ENCODE measurements around the gene ZBTB37. TPM values are rescaled to one million over a fixed set of nuclear protein-coding genes. Genes with fewer than 3 reads are reported as not detected.
"Not testable (repeated sequence)": the region's sequence is repeated elsewhere in the genome, so short reads cannot be mapped to it uniquely, and the experiment has no call there.

The ZBTB37 gene
- total RNA-seq, 2 experiments from 2014 or later = 9.5 to 13.3 TPM

DNA sequence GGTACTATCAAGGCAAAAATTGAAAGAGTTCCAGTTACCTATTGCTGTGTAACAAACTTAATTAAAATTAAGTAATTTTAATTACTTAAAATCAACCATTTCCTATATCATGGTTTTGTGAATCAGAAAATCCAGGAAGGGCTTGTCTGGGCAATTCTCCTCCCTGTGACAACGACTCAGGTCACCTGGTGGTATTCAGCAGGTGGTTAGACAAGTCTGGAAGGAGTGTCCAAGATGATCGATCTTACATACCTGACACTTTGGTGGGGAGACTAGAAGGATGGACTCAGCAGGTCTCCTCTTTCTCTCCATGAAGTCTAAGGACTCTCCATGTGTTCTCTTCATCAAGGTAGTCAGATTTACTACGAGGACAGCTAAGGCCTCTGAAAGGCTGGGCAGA is 26.0 kb downstream of the ZBTB37 start:
- DNase-seq (no peak), ATAC-seq (no peak)
- Mint-ChIP-seq H3K9me3 (ENCODE audit: low read depth) (no peaks in the 10 kb centered on the region), H3K27ac (no peak overlapping the region), H3K27me3 (no peaks in the 10 kb centered on the region), H3K36me3 (peaks cover 21% of the 10 kb centered on the region), H3K4me3 (no peak overlapping the region), H3K4me1 (no peaks in the 10 kb centered on the region)
- CTCF ChIA-PET = no interaction called here

GRCh38 chr1:173900427-173900826 is 32.2 kb downstream of the ZBTB37 start:
- no peak for ATAC-seq
- Mint-ChIP-seq H3K27me3 (no peaks in the 10 kb centered on the region), H3K9me3 (ENCODE audit: low read depth) (no peaks in the 10 kb centered on the region), H3K36me3 (peaks cover 4% of the 10 kb centered on the region), H3K4me3 (no peak overlapping the region), H3K4me1 (peaks cover 5% of the 10 kb centered on the region), H3K27ac (no peak overlapping the region)
- CTCF ChIA-PET = no interaction called here
- DNase-seq = no peak

GRCh38 chr1:173900992-173901391 is 32.8 kb downstream of the ZBTB37 start:
- H3K4me1 Mint-ChIP-seq = peaks cover 5% of the 10 kb centered on the region
- no peaks in the 10 kb centered on the region for H3K27me3 Mint-ChIP-seq
- H3K27ac Mint-ChIP-seq = no peak overlapping the region
- ATAC-seq = no peak
- CTCF ChIA-PET = no interaction called here
- no peak for DNase-seq
- H3K4me3 Mint-ChIP-seq = no peak overlapping the region
- H3K9me3 Mint-ChIP-seq (ENCODE audit: low read depth) = no peaks in the 10 kb centered on the region
- peaks cover 6% of the 10 kb centered on the region for H3K36me3 Mint-ChIP-seq

GRCh38 chr1:173903827-173904531 is 35.8 kb downstream of the ZBTB37 start:
- Mint-ChIP-seq H3K27me3 (no peaks in the 10 kb centered on the region), H3K4me3 (no peak overlapping the region), H3K9me3 (ENCODE audit: low read depth) (no peaks in the 10 kb centered on the region), H3K4me1 (peaks cover 5% of the 10 kb centered on the region), H3K36me3 (peaks cover 6% of the 10 kb centered on the region), H3K27ac (no peak overlapping the region)
- DNase-seq = no peak
- no peak for ATAC-seq
- CTCF ChIA-PET = no interaction called here

GRCh38 chr1:173913111-173913510 is 44.9 kb downstream of the ZBTB37 start:
- no peak overlapping the region for H3K27ac Mint-ChIP-seq
- no peaks in the 10 kb centered on the region for H3K4me1 Mint-ChIP-seq
- ATAC-seq (no peak), DNase-seq (no peak)
- no peaks in the 10 kb centered on the region for H3K9me3 Mint-ChIP-seq (ENCODE audit: low read depth)
- H3K36me3 Mint-ChIP-seq = no peaks in the 10 kb centered on the region
- no peak overlapping the region for H3K4me3 Mint-ChIP-seq
- H3K27me3 Mint-ChIP-seq = no peaks in the 10 kb centered on the region
- CTCF ChIA-PET = no interaction called here

DNA sequence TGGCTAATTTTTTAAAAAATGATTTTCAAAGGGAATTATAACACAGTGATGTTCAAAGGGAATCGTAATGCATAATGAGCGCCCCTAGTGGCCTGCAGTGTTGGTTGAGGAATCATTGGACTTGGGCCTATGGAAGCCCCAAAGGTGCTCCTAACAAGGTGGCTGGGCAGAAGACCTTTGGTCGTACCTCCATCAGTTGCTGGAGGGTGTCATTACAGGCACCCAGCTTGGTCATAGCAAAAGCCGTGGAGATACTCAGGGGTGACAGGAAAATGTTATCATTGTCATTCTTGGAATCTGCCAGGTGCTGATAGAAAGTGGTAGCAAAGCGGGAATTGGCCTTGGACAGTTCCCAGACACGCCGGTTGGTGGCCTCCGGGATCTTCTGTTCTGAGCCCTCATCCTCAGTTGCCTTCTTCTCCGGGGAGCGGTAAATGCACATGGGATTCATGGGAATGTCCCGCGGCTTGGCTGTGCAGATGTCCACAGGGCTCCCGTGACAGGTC is 46.2 kb downstream of the ZBTB37 start:
- CTCF ChIA-PET = no interaction called here
- H3K4me3 Mint-ChIP-seq = no peak overlapping the region
- no peaks in the 10 kb centered on the region for H3K27me3 Mint-ChIP-seq
- ATAC-seq (no peak), DNase-seq (no peak)
- H3K27ac Mint-ChIP-seq = no peak overlapping the region
- no peaks in the 10 kb centered on the region for H3K36me3 Mint-ChIP-seq
- H3K4me1 Mint-ChIP-seq = no peaks in the 10 kb centered on the region
- no peaks in the 10 kb centered on the region for H3K9me3 Mint-ChIP-seq (ENCODE audit: low read depth)

- no peak for DNase-seq
- Mint-ChIP-seq H3K4me1 (no peaks in the 10 kb centered on the region), H3K27ac (no peak overlapping the region), H3K4me3 (no peak overlapping the region), H3K9me3 (ENCODE audit: low read depth) (no peaks in the 10 kb centered on the region), H3K36me3 (no peaks in the 10 kb centered on the region), H3K27me3 (no peaks in the 10 kb centered on the region)
- ATAC-seq = no peak
- CTCF ChIA-PET = interaction anchor here (1.1 kb wide), 1 partner anchor 22 kb away, joined by 4 read pairs; no protein-coding TSS in a partner anchor
Measured at GRCh38 chr1:173915596-173915995, 47.4 kb downstream of the ZBTB37 start.

DNA sequence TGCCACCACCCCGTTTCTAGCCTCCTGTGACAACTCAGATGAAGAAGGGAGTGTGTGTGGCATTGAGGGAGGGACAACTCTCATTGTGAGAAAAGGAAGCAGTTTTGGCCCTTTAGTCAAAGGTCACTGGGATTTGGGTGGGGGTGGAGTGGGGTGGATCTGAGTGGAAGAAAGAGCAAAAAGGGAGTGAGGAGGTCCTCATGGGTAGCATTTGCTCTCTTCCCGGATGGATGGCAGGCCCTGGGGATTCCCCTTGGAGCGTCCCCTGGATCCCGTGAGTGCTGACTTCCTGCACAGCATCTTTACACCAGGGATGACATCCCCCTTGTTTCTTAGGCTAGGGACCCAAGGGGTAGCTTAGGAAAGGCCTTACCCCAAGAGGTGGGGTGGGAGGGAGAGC is 48.5 kb downstream of the ZBTB37 start:
- Mint-ChIP-seq H3K36me3 (no peaks in the 10 kb centered on the region), H3K4me3 (no peak overlapping the region), H3K27ac (no peak overlapping the region), H3K9me3 (ENCODE audit: low read depth) (no peaks in the 10 kb centered on the region), H3K4me1 (no peaks in the 10 kb centered on the region), H3K27me3 (no peaks in the 10 kb centered on the region)
- DNase-seq (no peak), ATAC-seq (no peak)
- CTCF ChIA-PET = no interaction called here

GRCh38 chr1:173917149-173917548 is 49.0 kb downstream of the ZBTB37 start, which contains the start of gene SERPINC1:
TSS of gene SERPINC1 (minus strand) at chr1:173917327. CDS start at chr1:173917259, 68 bp downstream.
- DNase-seq (no peak), ATAC-seq (no peak)
- CTCF ChIA-PET = no interaction called here
- H3K9me3 Mint-ChIP-seq (ENCODE audit: low read depth) = no peaks in the 10 kb centered on the region
- H3K36me3 Mint-ChIP-seq = no peaks in the 10 kb centered on the region
- no peak within 1 kb of the TSS for H3K27ac Mint-ChIP-seq
- no peak within 1 kb of the TSS for H3K4me3 Mint-ChIP-seq
- H3K27me3 Mint-ChIP-seq = peaks cover 2% of the 10 kb centered on the region
- no peaks in the 10 kb centered on the region for H3K4me1 Mint-ChIP-seq

DNA sequence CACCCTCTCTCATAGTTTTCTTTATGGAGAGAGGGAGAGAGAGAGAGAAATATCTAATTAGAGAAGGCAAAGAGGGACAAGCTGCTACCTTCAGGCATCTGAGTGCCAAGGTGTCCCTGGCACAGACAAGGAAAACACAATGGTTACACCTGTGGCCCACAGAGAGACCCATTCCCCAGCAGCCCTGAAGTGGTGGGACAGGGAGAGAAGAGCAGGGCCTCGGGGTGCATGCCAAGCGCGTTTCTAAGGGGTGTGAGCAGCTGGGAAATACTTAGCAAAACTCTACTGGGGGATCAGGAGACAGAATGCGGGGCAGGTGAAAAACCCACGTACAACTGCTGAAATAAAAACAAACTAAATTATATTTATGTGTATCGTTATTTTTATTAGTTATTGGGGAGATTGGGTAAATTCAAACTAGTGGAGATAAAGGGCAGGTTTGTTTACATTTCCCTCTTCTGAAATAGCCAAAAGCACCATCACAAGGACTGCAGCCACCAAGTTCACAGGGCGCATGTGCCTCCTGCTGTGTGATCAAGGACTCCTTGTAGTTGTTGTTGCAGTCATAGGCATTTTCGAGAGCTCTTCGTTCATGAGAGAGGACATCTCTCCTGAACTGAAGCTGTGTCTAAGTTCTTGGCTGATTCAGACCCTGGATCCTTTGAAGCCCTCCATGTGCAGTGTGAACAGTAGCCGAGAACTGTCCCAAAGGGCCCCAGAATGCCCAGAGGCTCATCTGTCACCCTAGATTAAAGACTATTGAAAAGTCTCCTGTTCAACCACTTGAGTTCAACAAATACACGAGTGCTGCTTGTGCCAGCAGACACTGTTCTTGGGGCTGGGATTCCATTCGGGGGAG is 49.7 kb downstream of the ZBTB37 start:
- no peaks in the 10 kb centered on the region for H3K36me3 Mint-ChIP-seq
- no peaks in the 10 kb centered on the region for H3K4me1 Mint-ChIP-seq
- CTCF ChIA-PET = no interaction called here
- DNase-seq (no peak), ATAC-seq (no peak)
- H3K27ac Mint-ChIP-seq = no peak overlapping the region
- peaks cover 2% of the 10 kb centered on the region for H3K27me3 Mint-ChIP-seq
- no peak overlapping the region for H3K4me3 Mint-ChIP-seq
- H3K9me3 Mint-ChIP-seq (ENCODE audit: low read depth) = no peaks in the 10 kb centered on the region

GRCh38 chr1:173920861-173921260 is 52.7 kb downstream of the ZBTB37 start:
- DNase-seq (no peak), ATAC-seq (no peak)
- CTCF ChIA-PET = no interaction called here
- H3K4me3 Mint-ChIP-seq = no peak overlapping the region
- no peak overlapping the region for H3K27ac Mint-ChIP-seq
- no peaks in the 10 kb centered on the region for H3K36me3 Mint-ChIP-seq
- no peaks in the 10 kb centered on the region for H3K4me1 Mint-ChIP-seq
- no peaks in the 10 kb centered on the region for H3K9me3 Mint-ChIP-seq (ENCODE audit: low read depth)
- peaks cover 5% of the 10 kb centered on the region for H3K27me3 Mint-ChIP-seq

DNA sequence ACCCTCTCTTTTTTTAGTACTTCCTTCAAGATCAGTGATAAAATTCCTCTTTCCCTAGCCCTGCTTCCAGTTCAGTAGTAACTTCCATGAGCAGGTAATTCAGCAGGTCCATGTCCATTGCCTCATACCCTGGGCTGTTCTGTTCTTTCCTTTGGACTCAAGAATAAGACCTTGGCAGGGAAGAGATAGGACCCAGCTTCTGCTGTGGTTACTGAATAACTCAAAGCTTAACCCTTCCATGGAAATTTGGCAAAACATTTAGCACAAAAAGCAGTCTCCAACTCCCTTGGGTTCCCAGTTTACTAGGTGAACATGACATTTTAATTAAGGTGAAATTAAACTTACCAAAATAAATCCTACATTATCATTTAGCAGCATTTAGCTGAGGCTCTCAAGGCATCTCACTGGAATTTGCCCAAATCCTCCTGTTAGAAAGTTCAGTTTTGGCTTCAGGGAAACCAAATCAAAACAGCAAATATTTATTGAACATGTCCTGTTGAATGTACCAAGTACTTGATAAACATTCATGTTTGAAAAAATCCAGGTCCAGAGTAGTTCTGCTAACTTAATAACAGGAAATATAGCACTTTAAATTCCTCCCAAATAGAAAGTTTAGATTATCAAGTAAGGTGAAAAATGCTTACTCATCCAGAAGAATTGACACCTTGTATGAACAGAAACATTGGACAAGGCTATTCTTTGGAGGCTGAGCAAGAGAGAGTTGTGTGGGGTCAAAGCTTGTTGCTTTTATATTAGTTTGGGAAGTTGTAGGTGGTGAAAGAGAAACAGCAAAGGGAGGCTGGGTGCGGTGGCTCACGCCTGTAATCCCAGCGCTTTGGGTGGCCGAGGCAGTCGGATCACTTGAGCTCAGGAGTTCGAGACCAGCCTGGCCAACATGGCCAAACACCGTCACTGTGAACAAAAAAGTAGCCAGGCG is 57.4 kb downstream of the ZBTB37 start:
- no peak overlapping the region for H3K4me3 Mint-ChIP-seq
- no peaks in the 10 kb centered on the region for H3K4me1 Mint-ChIP-seq
- H3K9me3 Mint-ChIP-seq (ENCODE audit: low read depth) = no peaks in the 10 kb centered on the region
- no peak for DNase-seq
- H3K27ac Mint-ChIP-seq = no peak overlapping the region
- H3K36me3 Mint-ChIP-seq = peaks cover 3% of the 10 kb centered on the region
- no peak for ATAC-seq
- CTCF ChIA-PET = no interaction called here
- peaks cover 5% of the 10 kb centered on the region for H3K27me3 Mint-ChIP-seq

- H3K27me3 Mint-ChIP-seq; DNase-seq; ATAC-seq; H3K9me3 Mint-ChIP-seq (ENCODE audit: low read depth); CTCF ChIA-PET; H3K4me3 Mint-ChIP-seq; H3K4me1 Mint-ChIP-seq; H3K27ac Mint-ChIP-seq: not testable (repeated sequence)
- H3K36me3 Mint-ChIP-seq = peaks cover 20% of the 10 kb centered on the region
Measured at GRCh38 chr1:173930541-173930940, 62.4 kb downstream of the ZBTB37 start.
